OCI-LY3 (cell line): ENCODE data around the gene RNF121.

Source experiments
- CTCF ChIP-seq: fragments of 200-600, 300-600 bp; sonication (generic); IDR thresholded peaks from 2 replicates; pipeline ENCODE4 v1.5.1; 2014; ENCODE audit warnings: antibody characterized with exemption, low read length, low read depth
- EZH2phosphoT487 ChIP-seq: fragments of 200-600 bp; shearing (Covaris generic); IDR thresholded peaks from 2 replicates; pipeline ENCODE4 v1.6.1; 2018; ENCODE audit warnings: antibody characterized with exemption, mixed run types, low read depth

GRCh38 chr11:71931245-71931602, 2.4 kb downstream of the RNF121 start:
- TF ChIP-seq CTCF: no peak
- TF ChIP-seq EZH2phosphoT487: no peak
